ENCODE data around the gene LENG1.

The LENG1 gene

DNA sequence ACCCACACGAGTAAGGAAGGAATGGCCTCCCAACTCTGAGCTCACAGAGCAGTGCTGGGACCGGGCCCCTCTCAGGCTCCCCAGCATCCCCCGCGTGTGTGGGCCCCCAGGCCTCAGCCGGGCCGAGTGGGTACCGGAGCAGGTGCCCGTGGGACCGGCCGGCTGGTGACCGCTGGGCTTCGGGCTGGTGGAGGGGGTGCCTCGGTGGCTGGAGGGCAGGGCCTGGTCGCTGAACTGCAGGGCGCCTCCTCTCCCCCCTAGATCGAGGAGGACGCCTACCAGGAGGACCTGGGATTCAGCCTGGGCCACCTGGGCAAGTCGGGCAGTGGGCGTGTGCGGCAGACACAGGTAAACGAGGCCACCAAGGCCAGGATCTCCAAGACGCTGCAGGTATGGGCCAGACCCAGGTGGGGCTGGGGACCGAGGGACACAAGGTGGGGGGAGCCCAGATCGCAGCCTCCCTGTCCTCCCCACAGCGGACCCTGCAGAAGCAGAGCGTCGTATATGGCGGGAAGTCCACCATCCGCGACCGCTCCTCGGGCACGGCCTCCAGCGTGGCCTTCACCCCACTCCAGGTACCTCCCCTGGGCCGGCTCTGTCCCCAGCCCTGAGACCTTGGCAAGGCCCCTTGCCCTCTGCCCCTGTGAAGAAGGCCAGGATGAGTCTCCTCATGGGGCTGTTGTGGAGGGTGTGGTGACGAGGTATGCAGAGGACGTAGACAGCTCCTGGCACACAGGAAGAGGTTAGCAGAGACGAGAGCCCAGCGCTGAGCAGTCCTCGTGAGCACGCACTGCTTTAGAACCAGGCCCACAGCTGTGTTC, 30.5 kb downstream of the LENG1 start:
- peaks cover 29% of the 10 kb centered on the region; the same call in 1 of the 2 replicates for H3K36me3 ChIP-seq (ENCODE audit: insufficient read depth, low read length)
- TF ChIP-seq, protein P1, sequence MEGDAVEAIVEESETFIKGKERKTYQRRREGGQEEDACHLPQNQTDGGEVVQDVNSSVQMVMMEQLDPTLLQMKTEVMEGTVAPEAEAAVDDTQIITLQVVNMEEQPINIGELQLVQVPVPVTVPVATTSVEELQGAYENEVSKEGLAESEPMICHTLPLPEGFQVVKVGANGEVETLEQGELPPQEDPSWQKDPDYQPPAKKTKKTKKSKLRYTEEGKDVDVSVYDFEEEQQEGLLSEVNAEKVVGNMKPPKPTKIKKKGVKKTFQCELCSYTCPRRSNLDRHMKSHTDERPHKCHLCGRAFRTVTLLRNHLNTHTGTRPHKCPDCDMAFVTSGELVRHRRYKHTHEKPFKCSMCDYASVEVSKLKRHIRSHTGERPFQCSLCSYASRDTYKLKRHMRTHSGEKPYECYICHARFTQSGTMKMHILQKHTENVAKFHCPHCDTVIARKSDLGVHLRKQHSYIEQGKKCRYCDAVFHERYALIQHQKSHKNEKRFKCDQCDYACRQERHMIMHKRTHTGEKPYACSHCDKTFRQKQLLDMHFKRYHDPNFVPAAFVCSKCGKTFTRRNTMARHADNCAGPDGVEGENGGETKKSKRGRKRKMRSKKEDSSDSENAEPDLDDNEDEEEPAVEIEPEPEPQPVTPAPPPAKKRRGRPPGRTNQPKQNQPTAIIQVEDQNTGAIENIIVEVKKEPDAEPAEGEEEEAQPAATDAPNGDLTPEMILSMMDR (conservative IDR thresholded peaks at IDR 0.05; ENCODE audit: low read length): no peak
- TF ChIP-seq EZH2phosphoT487 (IDR thresholded peaks at IDR 0.05; ENCODE audit: borderline replicate concordance): no peak

DNA sequence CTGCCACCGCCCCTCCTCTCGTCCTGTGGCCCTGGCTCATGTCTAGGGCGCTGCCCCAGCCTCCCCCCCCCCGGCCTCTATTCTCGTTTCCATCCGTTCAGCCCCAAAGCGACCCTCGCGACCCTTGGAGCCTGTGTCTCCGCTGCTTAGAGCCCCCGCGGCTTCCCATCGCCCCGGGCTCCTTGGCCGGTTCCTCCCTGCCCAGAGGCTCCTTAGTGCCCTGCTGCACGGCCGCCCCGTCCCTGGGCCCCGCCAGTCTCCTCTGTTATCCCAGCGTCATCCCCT, 31.1 kb downstream of the LENG1 start:
- no peak for TF ChIP-seq EZH2phosphoT487 (IDR thresholded peaks at IDR 0.05; ENCODE audit: borderline replicate concordance)
- TF ChIP-seq, protein P1 (conservative IDR thresholded peaks at IDR 0.05; ENCODE audit: low read length): no peak
- no peaks in the 10 kb centered on the region for H3K27me3 ChIP-seq (ENCODE audit: insufficient read depth, low read length, poor library complexity, severe bottlenecking)
- H3K4me3 ChIP-seq (ENCODE audit: low read length, poor library complexity, severe bottlenecking): no peak overlapping the region
- peaks cover 35% of the 10 kb centered on the region; the same call in 1 of the 2 replicates for H3K36me3 ChIP-seq (ENCODE audit: insufficient read depth, low read length)
- H4K20me1 ChIP-seq (ENCODE audit: insufficient read depth, low read length, poor library complexity, severe bottlenecking): no peaks in the 10 kb centered on the region
- no peaks in the 10 kb centered on the region for H3K4me1 ChIP-seq (ENCODE audit: insufficient read depth, low read length, poor library complexity, severe bottlenecking)
- H2AFZ ChIP-seq (ENCODE audit: low read length): no peak overlapping the region
- no peaks in the 10 kb centered on the region for H3F3A ChIP-seq (ENCODE audit: low read depth)
- no peaks in the 10 kb centered on the region for H3K79me2 ChIP-seq (ENCODE audit: insufficient read depth, low read length)
- H3K9ac ChIP-seq (ENCODE audit: low read depth, low read length, poor library complexity, severe bottlenecking): no peak overlapping the region
- H3K9me2 ChIP-seq (replicated peaks; ENCODE audit: low read depth, low read length): no peaks in the 10 kb centered on the region
- H3K9me3 ChIP-seq (ENCODE audit: insufficient read depth, low read depth, low read length): no peaks in the 10 kb centered on the region
- H3K4me2 ChIP-seq (ENCODE audit: low read depth, low read length, poor library complexity, severe bottlenecking): no peak overlapping the region

More for the DNA sequence above, 30.5 kb downstream of the LENG1 start:
- no peaks in the 10 kb centered on the region for H3K9me3 ChIP-seq (ENCODE audit: insufficient read depth, low read depth, low read length)
- H3K9me2 ChIP-seq (replicated peaks; ENCODE audit: low read depth, low read length): no peaks in the 10 kb centered on the region
- H3K4me3 ChIP-seq (ENCODE audit: low read length, poor library complexity, severe bottlenecking): no peak overlapping the region
- H3K4me2 ChIP-seq (ENCODE audit: low read depth, low read length, poor library complexity, severe bottlenecking): no peak overlapping the region
- no peak overlapping the region for H3K9ac ChIP-seq (ENCODE audit: low read depth, low read length, poor library complexity, severe bottlenecking)
- H2AFZ ChIP-seq (ENCODE audit: low read length): no peak overlapping the region
- no peaks in the 10 kb centered on the region for H3K4me1 ChIP-seq (ENCODE audit: insufficient read depth, low read length, poor library complexity, severe bottlenecking)
- H3K79me2 ChIP-seq (ENCODE audit: insufficient read depth, low read length): no peaks in the 10 kb centered on the region
- no peaks in the 10 kb centered on the region for H3F3A ChIP-seq (ENCODE audit: low read depth)
- H4K20me1 ChIP-seq (ENCODE audit: insufficient read depth, low read length, poor library complexity, severe bottlenecking): no peaks in the 10 kb centered on the region
- H3K27me3 ChIP-seq (ENCODE audit: insufficient read depth, low read length, poor library complexity, severe bottlenecking): no peaks in the 10 kb centered on the region

DNA sequence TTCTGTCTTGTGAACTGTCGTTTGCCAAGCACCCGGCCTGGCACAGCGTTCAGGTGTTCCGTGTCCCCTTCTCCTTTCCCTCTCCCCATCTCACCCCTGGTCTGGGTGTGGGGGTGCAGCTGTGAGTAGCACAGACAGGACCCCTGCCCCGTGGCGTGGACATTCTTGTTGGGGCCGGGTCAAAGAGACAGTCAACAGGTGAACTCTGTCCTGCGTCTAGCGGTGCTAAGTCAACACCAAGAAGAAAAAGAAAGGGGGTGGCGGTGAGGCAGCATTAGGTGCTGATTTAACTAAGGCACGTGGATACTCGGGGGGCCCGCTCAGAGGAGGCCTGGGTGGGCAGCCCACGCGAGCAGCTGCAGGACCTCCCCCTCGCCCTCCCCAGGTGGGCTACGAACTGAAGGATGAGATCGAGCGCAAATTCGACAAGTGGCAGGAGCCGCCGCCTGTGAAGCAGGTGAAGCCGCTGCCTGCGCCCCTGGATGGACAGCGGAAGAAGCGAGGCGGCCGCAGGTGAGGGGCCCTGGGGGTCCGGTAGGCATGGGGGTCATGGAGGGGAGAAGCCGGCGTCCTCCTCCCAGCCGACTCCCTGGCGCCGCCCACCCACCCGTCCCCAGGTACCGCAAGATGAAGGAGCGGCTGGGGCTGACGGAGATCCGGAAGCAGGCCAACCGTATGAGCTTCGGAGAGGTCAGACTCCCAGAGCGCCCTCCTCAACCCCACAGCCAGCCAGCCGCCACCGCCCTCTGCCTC, 31.7 kb downstream of the LENG1 start:
- Histone ChIP-seq H2AFZ (ENCODE audit: low read length) (no peak overlapping the region), H4K20me1 (ENCODE audit: insufficient read depth, low read length, poor library complexity, severe bottlenecking) (no peaks in the 10 kb centered on the region), H3K36me3 (ENCODE audit: insufficient read depth, low read length) (peaks cover 40% of the 10 kb centered on the region; the same call in 1 of the 2 replicates), H3K79me2 (ENCODE audit: insufficient read depth, low read length) (no peaks in the 10 kb centered on the region), H3K27me3 (ENCODE audit: insufficient read depth, low read length, poor library complexity, severe bottlenecking) (no peaks in the 10 kb centered on the region), H3K4me1 (ENCODE audit: insufficient read depth, low read length, poor library complexity, severe bottlenecking) (no peaks in the 10 kb centered on the region), H3F3A (ENCODE audit: low read depth) (no peaks in the 10 kb centered on the region), H3K4me2 (ENCODE audit: low read depth, low read length, poor library complexity, severe bottlenecking) (no peak overlapping the region), H3K4me3 (ENCODE audit: low read length, poor library complexity, severe bottlenecking) (no peak overlapping the region), H3K9me3 (ENCODE audit: insufficient read depth, low read depth, low read length) (no peaks in the 10 kb centered on the region), H3K9ac (ENCODE audit: low read depth, low read length, poor library complexity, severe bottlenecking) (no peak overlapping the region), H3K9me2 (replicated peaks; ENCODE audit: low read depth, low read length) (no peaks in the 10 kb centered on the region)
- TF ChIP-seq, protein P1 (conservative IDR thresholded peaks at IDR 0.05; ENCODE audit: low read length): no peak
- TF ChIP-seq EZH2phosphoT487 (IDR thresholded peaks at IDR 0.05; ENCODE audit: borderline replicate concordance): no peak
